GM18907 (cell line): ENCODE results near the gene POU2F3.

ENCODE experiments used
- ATAC-seq: cut with Tn5 transposase; IDR thresholded peaks from one replicate; pipeline ENCODE4 v1.9.1; 2021; ENCODE audit warnings: mild to moderate bottlenecking, moderate library complexity; ENCODE audit not compliant: unreplicated experiment

POU2F3 gene

GRCh38 chr11:120239713-120240640 lies at the start of gene POU2F3:
TSS of gene POU2F3 (plus strand) at chr11:120240140. CDS start at chr11:120240344, 204 bp downstream.
- no peak for ATAC-seq

- no peak for ATAC-seq
These were observed 48.9 kb upstream of the POU2F3 start for GRCh38 chr11:120191058-120191457.

- no peak for ATAC-seq
These were observed 46.9 kb upstream of the POU2F3 start for GRCh38 chr11:120192831-120193625.

DNA sequence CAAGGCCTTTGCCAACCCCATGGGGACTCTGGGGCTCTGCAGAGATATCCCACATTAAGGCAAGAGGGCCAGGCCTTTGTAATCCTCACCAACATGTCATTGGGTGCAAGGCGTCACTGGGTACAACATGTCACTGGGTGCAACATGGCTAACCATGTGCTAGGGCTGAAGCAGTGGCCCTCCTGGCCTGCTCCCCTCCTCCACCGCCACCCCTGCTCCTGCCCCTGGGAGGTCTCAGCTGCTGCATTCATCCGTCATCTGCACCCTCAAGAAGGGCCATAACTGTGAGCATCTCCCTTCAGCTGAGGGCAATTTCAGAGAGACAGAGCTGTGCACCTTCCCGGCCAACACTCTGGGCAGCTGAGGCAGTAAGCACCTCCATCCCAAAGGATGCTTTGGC lies 45.8 kb upstream of the POU2F3 start:
- ATAC-seq, result no peak

- no peak for ATAC-seq
These were observed 44.2 kb upstream of the POU2F3 start for GRCh38 chr11:120195601-120196320.

GRCh38 chr11:120196826-120197225 lies 43.1 kb upstream of the POU2F3 start:
- no peak for ATAC-seq

GRCh38 chr11:120197251-120197891 lies 42.6 kb upstream of the POU2F3 start:
- ATAC-seq, result no peak

DNA sequence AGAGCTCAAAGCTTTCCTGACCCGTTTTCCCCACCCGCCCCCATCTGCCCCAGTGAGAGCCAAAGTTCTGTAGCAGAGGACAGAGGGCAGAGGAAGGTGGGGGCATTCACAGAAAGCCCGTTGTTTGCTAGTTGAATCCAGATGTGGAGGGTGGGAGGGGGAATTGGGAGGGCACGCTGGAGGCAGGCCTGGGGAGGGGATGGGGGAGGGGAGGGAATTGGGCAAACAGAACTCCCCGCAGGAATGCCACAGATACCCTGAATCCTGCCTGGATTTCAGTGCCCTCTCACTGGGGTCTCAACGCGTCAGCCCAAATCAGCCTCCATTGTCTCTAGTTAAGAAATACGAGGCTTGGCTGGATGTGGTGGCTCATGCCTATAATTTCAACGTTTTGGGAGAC lies 42.0 kb upstream of the POU2F3 start:
- no peak for ATAC-seq

DNA sequence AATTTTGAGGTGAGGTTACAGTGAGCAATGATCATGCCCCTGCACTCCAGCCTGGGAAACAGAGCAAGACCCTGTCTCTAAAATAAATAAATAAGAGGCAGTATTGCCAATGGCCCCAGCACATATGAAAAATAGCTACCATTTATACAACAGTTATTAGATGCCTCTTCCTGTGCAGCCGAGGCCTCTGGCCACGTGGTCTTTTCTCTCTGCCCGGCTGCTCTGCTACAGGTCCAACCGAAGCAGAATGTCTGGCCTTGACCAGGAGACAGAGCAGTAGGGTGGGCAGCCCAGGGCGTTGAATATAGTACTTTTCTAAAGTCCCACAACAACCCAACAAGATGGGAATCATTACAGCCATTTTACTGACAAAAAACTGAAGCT lies 41.5 kb upstream of the POU2F3 start:
- ATAC-seq, result no peak

DNA sequence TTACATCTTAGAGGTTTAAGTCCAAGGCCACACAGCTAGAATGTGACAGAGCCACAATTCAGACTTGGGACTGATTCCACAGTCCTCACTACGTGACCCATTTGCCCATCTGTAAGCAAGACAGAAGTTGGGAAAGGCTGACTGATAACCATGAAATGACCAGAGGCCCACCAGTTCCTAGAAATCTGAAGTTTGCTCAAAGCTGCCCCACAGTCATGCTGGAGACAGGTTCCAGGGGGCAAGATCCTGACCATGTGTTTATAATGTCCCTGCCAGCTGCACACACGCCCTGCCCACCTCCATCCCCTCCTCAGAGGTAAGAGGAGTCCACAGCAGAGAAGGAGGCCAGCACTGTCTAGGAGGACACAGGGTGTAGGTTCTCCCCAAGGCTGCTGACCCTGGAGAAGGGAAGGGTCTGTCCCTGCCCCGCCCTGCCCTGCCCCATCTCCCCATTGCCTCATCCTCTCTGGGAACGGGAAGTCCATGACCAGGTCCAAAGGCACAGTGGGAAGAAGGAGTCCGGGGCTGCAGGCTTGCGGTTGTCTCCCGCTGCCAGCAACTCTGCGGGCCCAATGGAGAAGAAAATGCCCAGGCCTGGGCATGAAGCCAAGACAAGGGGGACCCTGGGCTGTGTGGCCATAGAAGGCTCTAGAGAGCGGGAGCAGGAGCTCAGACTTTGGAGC lies 41.0 kb upstream of the POU2F3 start:
- ATAC-seq, result no peak

GRCh38 chr11:120199613-120200012 lies 40.3 kb upstream of the POU2F3 start:
- no peak for ATAC-seq

DNA sequence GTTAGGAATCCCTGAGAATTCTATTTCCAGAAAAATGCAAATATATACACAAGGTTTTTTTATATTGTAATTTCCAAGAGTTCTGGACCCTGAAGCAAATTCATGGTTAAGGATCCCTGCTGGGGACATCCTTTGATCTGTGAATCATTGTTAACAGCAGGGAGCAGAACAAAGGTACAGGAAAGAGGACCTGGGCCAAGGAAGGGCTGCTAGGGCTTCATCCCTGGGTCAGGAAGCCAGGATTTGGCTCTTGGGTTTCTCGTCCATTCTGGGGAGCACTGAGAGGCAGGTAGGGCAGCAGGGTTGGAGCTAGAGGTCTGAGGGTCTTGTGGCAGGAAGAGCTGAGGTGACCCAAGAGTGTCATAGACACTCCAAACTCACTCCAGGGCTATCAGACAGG lies 39.3 kb upstream of the POU2F3 start:
- no peak for ATAC-seq

DNA sequence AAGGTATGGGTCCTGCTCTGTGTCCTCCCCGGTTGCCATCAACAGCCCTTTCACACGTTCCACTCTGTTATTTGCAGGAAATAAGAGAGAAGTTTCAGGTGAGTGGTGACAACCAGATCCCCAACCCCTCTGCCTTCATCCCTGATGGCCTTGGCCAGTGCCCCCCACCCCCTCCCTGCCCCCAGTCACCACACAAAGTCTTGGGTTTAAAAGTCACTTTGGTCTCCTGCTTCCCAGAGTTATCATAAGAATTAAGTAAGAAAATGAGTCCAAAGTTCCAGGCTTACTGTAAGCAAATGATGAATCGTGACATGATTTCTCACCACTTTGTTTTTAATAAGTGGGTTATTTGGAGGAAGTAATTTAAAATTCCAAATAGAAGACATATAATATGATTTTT lies 38.3 kb upstream of the POU2F3 start:
- ATAC-seq, result no peak

- no peak for ATAC-seq
These were observed 36.3 kb upstream of the POU2F3 start for GRCh38 chr11:120203626-120204025.

- ATAC-seq, result no peak
These were observed 34.3 kb upstream of the POU2F3 start for GRCh38 chr11:120205596-120206161.

DNA sequence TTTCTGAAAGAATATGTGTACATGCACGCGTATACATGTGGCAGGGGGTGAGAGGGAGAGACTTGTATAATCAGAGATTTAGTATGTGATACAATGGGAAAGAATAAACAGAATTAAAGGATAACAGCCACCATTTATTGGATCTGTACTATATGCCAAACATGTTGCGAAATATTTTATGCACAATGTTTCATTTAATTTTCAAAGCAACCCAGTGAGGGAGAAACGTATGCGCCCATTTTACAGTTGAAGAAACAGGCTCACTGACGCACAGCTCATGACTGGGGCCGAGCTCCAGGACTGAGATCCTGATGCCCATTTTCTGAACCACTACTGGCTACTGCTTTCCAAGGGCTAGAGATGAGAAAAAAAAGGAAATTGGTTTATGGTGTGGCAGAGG lies 32.4 kb upstream of the POU2F3 start:
- ATAC-seq, result no peak

DNA sequence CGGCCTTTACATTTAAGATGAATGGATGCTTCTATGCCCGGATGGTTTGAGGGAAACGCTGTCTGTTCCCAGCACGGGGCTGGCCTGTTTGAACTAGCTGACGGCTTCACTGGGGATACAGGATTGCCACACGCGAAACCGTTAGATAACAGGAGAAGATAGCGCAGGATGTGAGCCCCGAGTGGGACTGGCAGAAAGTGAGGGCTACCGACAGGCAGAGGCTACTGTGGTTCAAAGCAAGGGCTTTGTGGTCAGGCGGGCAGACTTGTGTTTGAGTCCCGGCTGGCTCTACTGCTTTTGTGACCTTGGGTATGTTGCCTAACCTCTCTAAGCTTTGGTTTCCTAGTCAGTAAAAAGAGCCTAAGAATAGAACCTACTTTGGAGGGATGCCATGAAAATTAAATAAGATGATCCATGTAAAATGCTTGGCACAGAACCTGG lies 31.9 kb upstream of the POU2F3 start:
- ATAC-seq, result no peak

DNA sequence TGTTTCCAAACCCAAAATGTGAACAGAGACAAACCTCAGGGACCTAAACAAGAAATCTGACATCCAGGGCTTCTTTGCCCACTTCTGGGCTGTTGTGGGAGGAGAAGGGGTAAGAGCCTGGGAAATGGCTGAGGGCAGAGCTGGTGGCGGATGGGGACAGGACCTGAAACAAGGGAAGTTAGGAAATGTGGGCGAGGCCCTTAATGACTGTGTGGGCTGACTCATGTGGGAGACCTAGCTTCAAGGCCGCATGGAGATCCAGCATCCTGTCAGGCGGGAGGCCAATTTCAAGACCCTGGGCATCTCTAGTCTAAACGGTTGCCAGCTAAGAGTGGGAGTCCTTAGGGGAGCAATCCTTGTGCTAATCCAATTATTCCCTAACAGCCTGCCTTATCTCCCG lies 31.2 kb upstream of the POU2F3 start:
- ATAC-seq, result no peak

DNA sequence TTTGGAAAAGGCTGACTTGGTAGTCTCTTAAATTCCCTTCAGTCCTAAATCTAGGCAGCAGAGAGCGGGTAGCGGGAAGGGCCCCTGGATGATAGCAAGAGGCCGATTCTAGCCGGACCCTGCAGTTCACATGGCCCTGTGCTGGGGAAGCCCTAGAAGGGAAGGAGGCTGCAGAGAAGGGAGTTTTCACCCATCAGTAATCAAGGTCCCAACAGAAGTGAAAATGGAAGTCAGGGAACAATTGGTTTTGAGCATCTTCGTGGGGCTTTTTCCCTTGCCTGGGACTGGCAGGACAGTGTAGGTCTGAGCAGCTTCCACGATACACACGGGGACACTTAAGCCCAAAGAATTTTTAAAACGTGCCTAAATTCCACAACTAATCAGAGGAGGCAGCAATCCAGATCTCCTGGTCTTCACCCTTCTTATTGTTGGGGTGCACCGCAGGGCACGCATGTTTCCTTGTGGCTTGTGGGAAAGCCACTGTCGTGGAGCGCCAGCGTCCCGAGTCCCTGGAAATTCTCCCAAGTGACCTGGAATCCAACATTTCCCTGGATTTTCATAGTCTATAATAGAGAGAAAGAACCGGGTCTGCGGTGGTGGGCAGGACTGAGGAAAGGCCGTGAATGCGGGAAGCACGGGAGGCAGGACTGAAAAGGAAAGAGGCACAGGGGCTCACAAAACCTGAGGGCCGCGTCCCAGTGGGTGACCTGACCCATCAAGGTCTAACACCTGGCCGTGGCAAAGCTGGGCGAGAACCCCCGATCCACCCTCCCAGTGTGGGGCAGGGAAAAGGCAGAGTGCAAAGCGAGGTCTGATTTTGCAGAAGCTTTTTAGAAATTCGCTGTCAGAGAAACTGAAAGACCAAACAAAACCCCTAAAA lies 30.0 kb upstream of the POU2F3 start:
- ATAC-seq, result no peak
